Left ventricle myocardium inferior (tissue), 1 donor: ENCODE measurements around the gene CDH5. TPM values are rescaled to one million over a fixed set of nuclear protein-coding genes. Genes with fewer than 3 reads are reported as not detected.

ENCODE experiments used
- DNase-seq: peaks from one replicate; pipeline ENCODE4 v3.0.0-alpha.2; 2020
- H3K27ac ChIP-seq: fragments of 200-600 bp; replicated peaks from 2 replicates; pipeline ENCODE4 v1.8.0; 2021
- H3K27me3 ChIP-seq: fragments of 200-600 bp; 2 replicates; pipeline ENCODE4 v1.8.0; 2021; ENCODE audit warnings: low read depth
- H3K36me3 ChIP-seq: fragments of 200-600 bp; 2 replicates; pipeline ENCODE4 v1.8.0; 2021
- H3K4me1 ChIP-seq: fragments of 200-600 bp; 2 replicates; pipeline ENCODE4 v1.8.0; 2021
- H3K4me3 ChIP-seq: fragments of 200-600 bp; 2 replicates; pipeline ENCODE4 v1.8.0; 2021; ENCODE audit warnings: mild to moderate bottlenecking, moderate library complexity
- H3K9me3 ChIP-seq: fragments of 200-600 bp; replicated peaks from 2 replicates; pipeline ENCODE4 v1.8.0; 2021
- CTCF ChIP-seq: fragments of 200-600 bp; IDR thresholded peaks from 2 replicates; pipeline ENCODE4 v1.8.0; 2021; ENCODE audit warnings: antibody characterized with exemption, mild to moderate bottlenecking, borderline replicate concordance
- intact Hi-C: fragments of 100-400 bp; cut with micrococcal nuclease; formaldehyde crosslinking; loops from one replicate; pipeline ENCODE4 v1.11.0; 2022
- total RNA-seq: library from RNA; stranded (reverse); fragmentation: NEBNext Ultra II Directional; extraction: Animal tissue kit (Norgen Biotek cat#: 25700); gene quantifications from one replicate; pipeline ENCODE4 v1.2.1, GENCODE V29; 2021
- donor health status: DM: no; HTN: yes; CAD: no; lungs with severe emphysema.

Gene CDH5
- total RNA-seq, 1 donor from 2014 or later, result 47.1 TPM

DNA sequence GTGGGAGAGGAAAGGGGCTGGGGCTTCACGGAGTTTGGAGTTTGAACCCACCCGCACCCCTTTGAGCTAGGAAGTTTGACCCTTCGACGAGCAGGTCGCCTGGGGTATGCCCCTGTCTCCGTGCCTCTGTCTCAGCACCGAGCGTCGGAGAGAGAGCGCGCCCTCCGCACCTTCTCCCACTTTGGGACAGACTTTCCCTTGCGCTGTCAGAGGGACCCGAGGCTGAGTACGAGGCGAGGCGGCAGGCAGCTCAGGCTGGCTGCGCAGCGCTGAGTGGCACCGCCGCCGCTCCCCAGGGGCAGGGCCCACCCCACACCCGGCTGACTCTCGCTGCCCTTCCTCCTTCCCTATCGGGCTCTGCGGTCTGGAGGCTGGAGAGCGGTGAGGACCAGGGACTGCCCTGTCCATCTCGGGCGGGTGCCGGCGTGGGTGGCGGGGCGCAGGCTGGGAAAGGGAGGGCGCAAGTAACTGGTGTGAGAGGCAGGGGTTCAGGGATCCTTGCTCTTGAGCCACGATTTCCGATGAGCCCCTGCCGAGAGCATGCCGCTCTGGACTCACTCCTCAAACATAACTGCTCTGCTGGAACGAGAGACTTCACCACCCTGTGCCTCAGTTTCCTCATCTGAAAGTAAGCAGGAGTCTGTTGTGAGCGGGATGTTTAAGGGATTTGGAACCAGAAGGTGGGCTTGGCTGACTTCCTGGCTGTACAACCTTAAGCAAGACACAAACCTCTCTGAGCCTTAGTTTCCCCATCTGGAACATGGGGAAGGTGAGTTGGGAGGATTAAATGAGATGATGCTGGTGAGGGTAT lies 61.6 kb downstream of the CDH5 start:
- Histone ChIP-seq H3K4me1 (peaks cover 30% of the 10 kb centered on the region), H3K27me3 (peaks cover 30% of the 10 kb centered on the region), H3K36me3 (no peaks in the 10 kb centered on the region), H3K9me3 (no peaks in the 10 kb centered on the region), H3K4me3 (peak overlapping the region; percentile 70), H3K27ac (no peak overlapping the region)
- no peak for TF ChIP-seq CTCF
- no peak for DNase-seq
- intact Hi-C loops, result no loop called here

DNA sequence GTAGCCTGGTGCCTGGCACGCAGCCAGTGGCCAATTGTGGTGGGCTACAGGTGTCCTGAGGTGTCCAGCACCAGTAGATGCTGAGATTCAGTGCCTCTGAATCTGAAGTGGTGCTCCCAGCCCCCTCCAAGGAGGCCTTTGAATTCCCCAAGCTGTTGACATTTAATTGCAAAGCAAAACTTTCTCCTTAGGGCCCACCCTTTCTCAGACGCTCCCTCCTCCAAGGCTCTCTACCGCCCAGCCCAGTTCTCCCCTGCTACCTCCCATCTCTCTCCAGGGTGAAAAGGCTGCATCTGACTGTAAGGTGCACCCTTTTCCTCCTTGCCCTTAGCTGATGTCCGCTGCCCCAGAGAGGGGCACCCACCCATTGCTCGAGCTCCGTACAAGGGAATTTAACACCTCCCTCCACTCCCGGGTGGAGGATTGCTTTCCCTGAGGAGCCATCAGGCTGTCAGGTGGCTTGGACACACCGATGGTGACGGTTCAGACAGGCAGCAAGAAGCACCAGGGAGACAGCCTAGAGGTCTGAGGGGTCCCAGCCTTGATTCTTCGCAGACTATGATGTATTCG lies 62.3 kb downstream of the CDH5 start:
- intact Hi-C loops, result no loop called here
- no peaks in the 10 kb centered on the region for H3K9me3 ChIP-seq
- no peak overlapping the region for H3K27ac ChIP-seq
- H3K4me3 ChIP-seq, result no peak overlapping the region
- H3K36me3 ChIP-seq, result no peaks in the 10 kb centered on the region
- peaks cover 30% of the 10 kb centered on the region for H3K27me3 ChIP-seq
- no peak for DNase-seq
- no peak for TF ChIP-seq CTCF
- peaks cover 30% of the 10 kb centered on the region for H3K4me1 ChIP-seq

- H3K36me3 ChIP-seq, result no peaks in the 10 kb centered on the region
- H3K9me3 ChIP-seq, result no peaks in the 10 kb centered on the region
- H3K4me3 ChIP-seq, result no peak overlapping the region
- no peak for DNase-seq
- H3K4me1 ChIP-seq, result peaks cover 30% of the 10 kb centered on the region
- intact Hi-C loops, result no loop called here
- peaks cover 30% of the 10 kb centered on the region for H3K27me3 ChIP-seq
- no peak overlapping the region for H3K27ac ChIP-seq
- TF ChIP-seq CTCF, result no peak
Observed at GRCh38 chr16:66429290-66429962, 62.9 kb downstream of the CDH5 start.

DNA sequence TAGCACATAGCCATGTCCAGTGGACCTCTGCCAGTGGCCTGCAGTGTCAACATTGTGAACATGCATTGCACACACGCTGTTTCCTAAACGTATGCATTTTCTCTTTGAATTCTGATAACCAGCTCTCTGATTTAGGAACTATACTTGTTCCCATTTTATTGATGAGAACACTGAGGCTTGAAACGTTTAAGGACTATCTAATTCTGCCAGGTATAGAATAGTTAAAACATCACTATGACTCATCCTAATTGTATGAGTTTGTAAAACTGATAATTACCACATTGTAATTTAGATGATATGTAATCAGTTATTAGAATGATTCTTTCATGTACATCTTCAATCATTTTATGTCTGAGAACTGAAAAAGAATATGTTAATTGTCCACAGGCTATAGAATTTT lies 63.7 kb downstream of the CDH5 start:
- Histone ChIP-seq H3K9me3 (no peaks in the 10 kb centered on the region), H3K4me1 (peaks cover 30% of the 10 kb centered on the region), H3K27me3 (peaks cover 28% of the 10 kb centered on the region), H3K4me3 (no peak overlapping the region), H3K27ac (no peak overlapping the region), H3K36me3 (no peaks in the 10 kb centered on the region)
- no peak for DNase-seq
- intact Hi-C loops, result no loop called here
- TF ChIP-seq CTCF, result no peak

DNA sequence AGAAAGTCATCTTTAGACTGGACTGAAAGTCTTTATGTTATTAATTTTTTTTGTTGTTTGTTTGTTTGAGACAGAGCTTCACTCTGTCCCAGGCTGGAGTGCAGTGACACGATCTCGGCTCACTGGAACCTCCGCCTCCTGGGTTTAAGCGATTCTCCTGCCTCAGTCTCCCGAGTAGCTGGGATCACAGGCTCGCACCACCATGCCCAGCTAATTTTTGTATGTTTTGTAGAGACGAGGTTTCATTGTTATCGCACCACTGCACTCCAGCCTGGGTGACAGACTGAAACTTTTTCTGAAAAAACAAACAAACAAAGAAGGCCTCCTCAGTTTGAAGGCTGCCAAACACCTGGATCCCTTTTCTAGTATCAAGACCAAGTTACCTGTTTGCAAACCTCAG lies 65.3 kb downstream of the CDH5 start:
- Histone ChIP-seq H3K4me3 (no peak overlapping the region), H3K27me3 (peaks cover 14% of the 10 kb centered on the region), H3K27ac (no peak overlapping the region), H3K9me3 (no peaks in the 10 kb centered on the region), H3K4me1 (peaks cover 21% of the 10 kb centered on the region), H3K36me3 (no peaks in the 10 kb centered on the region)
- intact Hi-C loops, result no loop called here
- TF ChIP-seq CTCF, result no peak
- DNase-seq, result no peak
